Prostate gland (tissue), 2 donors: ENCODE data around the gene STX16.

Experiments used
- CTCF ChIP-seq, 4 experiments: fragments of 200-600 bp in 2 of 4; fragments of 450-650 bp in 2 of 4; sonication (generic) in 2 of 4; IDR thresholded peaks; 1 replicate in 3 of 4; 2 replicates in 1 of 4; pipeline ENCODE4 v1.5.1; 2016 to 2019; ENCODE audit warnings: antibody characterized with exemption in 4 of 4, mild to moderate bottlenecking in 2 of 4, moderate library complexity in 2 of 4
- POLR2A ChIP-seq: fragments of 450-650 bp; IDR thresholded peaks from one replicate; pipeline ENCODE4 v1.6.1; 2016; ENCODE audit warnings: antibody characterized with exemption, mild to moderate bottlenecking

GRCh38 chr20:58625585-58625984 lies 25.5 kb upstream of the STX16 start:
- TF ChIP-seq CTCF (IDR thresholded peaks at IDR 0.05) (no peak), POLR2A (no peak)
